GM21737 (cell line): ENCODE measurements around the gene ZNF385C.

Experiments used
- ATAC-seq: cut with Tn5 transposase; IDR thresholded peaks from one replicate; pipeline ENCODE4 v1.9.1; 2021; ENCODE audit warnings: mild to moderate bottlenecking, moderate library complexity; ENCODE audit not compliant: unreplicated experiment

ZNF385C gene

GRCh38 chr17:42078396-42079043 lies 19.8 kb downstream of the ZNF385C start:
- no peak for ATAC-seq

GRCh38 chr17:42077755-42078154 lies 20.5 kb downstream of the ZNF385C start:
- ATAC-seq: no peak

- no peak for ATAC-seq
Measured at GRCh38 chr17:42076797-42077559, 21.3 kb downstream of the ZNF385C start.

GRCh38 chr17:42075789-42076188 lies 22.5 kb downstream of the ZNF385C start:
- ATAC-seq: no peak

- ATAC-seq: no peak
Measured at GRCh38 chr17:42072323-42073187, 25.7 kb downstream of the ZNF385C start.

- ATAC-seq: no peak
Measured at GRCh38 chr17:42071810-42072209, 26.5 kb downstream of the ZNF385C start.

GRCh38 chr17:42068979-42069378 lies 29.3 kb downstream of the ZNF385C start:
- ATAC-seq: no peak

GRCh38 chr17:42067371-42068091 lies 30.7 kb downstream of the ZNF385C start:
- no peak for ATAC-seq

GRCh38 chr17:42065201-42065600 lies 33.1 kb downstream of the ZNF385C start:
- ATAC-seq: no peak

GRCh38 chr17:42062681-42063080 lies 35.6 kb downstream of the ZNF385C start:
- no peak for ATAC-seq

GRCh38 chr17:42061646-42062487 lies 36.4 kb downstream of the ZNF385C start:
- no peak for ATAC-seq

- ATAC-seq: no peak
Measured at GRCh38 chr17:42060231-42060630, 38.0 kb downstream of the ZNF385C start.

GRCh38 chr17:42059815-42060214 lies 38.5 kb downstream of the ZNF385C start:
- ATAC-seq: no peak

GRCh38 chr17:42058063-42058462 lies 40.2 kb downstream of the ZNF385C start:
- ATAC-seq: no peak

- ATAC-seq: no peak
Measured at GRCh38 chr17:42056635-42057034, 41.6 kb downstream of the ZNF385C start.

GRCh38 chr17:42055496-42055895 lies 42.8 kb downstream of the ZNF385C start:
- ATAC-seq: no peak

GRCh38 chr17:42055027-42055426 lies 43.2 kb downstream of the ZNF385C start:
- ATAC-seq: no peak

- no peak for ATAC-seq
Measured at GRCh38 chr17:42053731-42054500, 44.4 kb downstream of the ZNF385C start.

- ATAC-seq: no peak
Measured at GRCh38 chr17:42052346-42052877, 45.9 kb downstream of the ZNF385C start.
